ENCODE results near the gene PLA2G2D.

DNA sequence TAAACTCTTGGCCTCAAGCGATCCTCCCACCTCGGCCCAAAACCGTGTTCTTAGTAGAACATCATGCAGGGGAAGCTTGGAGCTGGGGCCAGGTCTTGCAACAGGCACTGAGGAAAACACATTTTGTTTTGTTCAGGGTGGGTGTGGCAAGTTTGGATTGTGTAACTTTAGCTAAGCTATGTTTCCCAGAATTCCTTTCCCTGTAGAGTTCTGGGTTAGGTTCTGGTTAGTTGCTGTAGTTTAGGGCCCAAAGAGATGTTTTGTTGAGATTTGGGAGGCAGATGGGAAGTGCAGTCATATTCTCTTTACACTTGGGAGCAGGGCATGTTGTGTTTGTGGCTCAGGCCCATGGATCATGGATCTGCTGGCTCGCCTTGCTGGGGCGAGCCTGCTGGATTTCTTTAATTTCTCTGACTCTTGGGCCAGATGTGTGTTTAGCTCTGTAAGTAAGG, 25.4 kb downstream of the PLA2G2D start:
- TF ChIP-seq, protein P1, sequence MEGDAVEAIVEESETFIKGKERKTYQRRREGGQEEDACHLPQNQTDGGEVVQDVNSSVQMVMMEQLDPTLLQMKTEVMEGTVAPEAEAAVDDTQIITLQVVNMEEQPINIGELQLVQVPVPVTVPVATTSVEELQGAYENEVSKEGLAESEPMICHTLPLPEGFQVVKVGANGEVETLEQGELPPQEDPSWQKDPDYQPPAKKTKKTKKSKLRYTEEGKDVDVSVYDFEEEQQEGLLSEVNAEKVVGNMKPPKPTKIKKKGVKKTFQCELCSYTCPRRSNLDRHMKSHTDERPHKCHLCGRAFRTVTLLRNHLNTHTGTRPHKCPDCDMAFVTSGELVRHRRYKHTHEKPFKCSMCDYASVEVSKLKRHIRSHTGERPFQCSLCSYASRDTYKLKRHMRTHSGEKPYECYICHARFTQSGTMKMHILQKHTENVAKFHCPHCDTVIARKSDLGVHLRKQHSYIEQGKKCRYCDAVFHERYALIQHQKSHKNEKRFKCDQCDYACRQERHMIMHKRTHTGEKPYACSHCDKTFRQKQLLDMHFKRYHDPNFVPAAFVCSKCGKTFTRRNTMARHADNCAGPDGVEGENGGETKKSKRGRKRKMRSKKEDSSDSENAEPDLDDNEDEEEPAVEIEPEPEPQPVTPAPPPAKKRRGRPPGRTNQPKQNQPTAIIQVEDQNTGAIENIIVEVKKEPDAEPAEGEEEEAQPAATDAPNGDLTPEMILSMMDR (IDR thresholded peaks at IDR 0.05): no peak
- peak in 3 of 4 donors; percentile 5 to 17 (median 10) for TF ChIP-seq POLR2AphosphoS5 (IDR thresholded peaks at IDR 0.05)
